ENCODE measurements around the gene FAM174B. TPM values are rescaled to one million over a fixed set of nuclear protein-coding genes. Genes with fewer than 3 reads are reported as not detected.

The FAM174B gene
- total RNA-seq, result 1 to 10 TPM; 1.8 to 3.3 TPM

GRCh38 chr15:92655178-92655995, at the start of gene FAM174B:
Gene FAM174B, minus strand, starts transcription at chr15:92655775.
- Mint-ChIP-seq H3K27ac (no peak within 1 kb of the TSS), H3K27me3 (peaks cover 66% of the 10 kb centered on the region), H3K9me3 (ENCODE audit: low read depth) (no peaks in the 10 kb centered on the region), H3K4me1 (peaks cover 5% of the 10 kb centered on the region), H3K4me3 (no peak within 1 kb of the TSS), H3K36me3 (peaks cover 3% of the 10 kb centered on the region)
- ATAC-seq, result peak; percentile 57
- DNase-seq, result no peak
- CTCF ChIA-PET, result interaction anchor here (1.0 kb wide), 1 partner anchor 134 kb away, joined by 3 read pairs; no protein-coding TSS in a partner anchor

GRCh38 chr15:92696096-92696495, 40.5 kb upstream of the FAM174B start:
- DNase-seq (no peak), ATAC-seq (no peak)
- CTCF ChIA-PET, result no interaction called here
- Mint-ChIP-seq H3K36me3 (no peaks in the 10 kb centered on the region), H3K4me3 (no peak overlapping the region), H3K27ac (no peak overlapping the region), H3K4me1 (no peaks in the 10 kb centered on the region), H3K27me3 (peaks cover 3% of the 10 kb centered on the region), H3K9me3 (ENCODE audit: low read depth) (peaks cover 2% of the 10 kb centered on the region)

GRCh38 chr15:92693691-92694331, 38.2 kb upstream of the FAM174B start:
- Mint-ChIP-seq H3K36me3 (no peaks in the 10 kb centered on the region), H3K4me1 (no peaks in the 10 kb centered on the region), H3K27me3 (peaks cover 3% of the 10 kb centered on the region), H3K4me3 (no peak overlapping the region), H3K27ac (no peak overlapping the region), H3K9me3 (ENCODE audit: low read depth) (no peaks in the 10 kb centered on the region)
- ATAC-seq (no peak), DNase-seq (no peak)
- CTCF ChIA-PET, result no interaction called here

- DNase-seq, result no peak
- H3K27me3 Mint-ChIP-seq, result peaks cover 9% of the 10 kb centered on the region
- no peaks in the 10 kb centered on the region for H3K9me3 Mint-ChIP-seq (ENCODE audit: low read depth)
- H3K27ac Mint-ChIP-seq, result no peak overlapping the region
- H3K36me3 Mint-ChIP-seq, result no peaks in the 10 kb centered on the region
- CTCF ChIA-PET, result interaction anchor here (0.6 kb wide), 1 partner anchor 385 kb away, joined by 4 read pairs; no protein-coding TSS in a partner anchor
- no peak for ATAC-seq
- H3K4me3 Mint-ChIP-seq, result no peak overlapping the region
- H3K4me1 Mint-ChIP-seq, result no peaks in the 10 kb centered on the region
These were observed 34.8 kb upstream of the FAM174B start for GRCh38 chr15:92690395-92690794.

GRCh38 chr15:92687746-92688145, 32.2 kb upstream of the FAM174B start:
- H3K27me3 Mint-ChIP-seq, result peaks cover 6% of the 10 kb centered on the region
- no peaks in the 10 kb centered on the region for H3K4me1 Mint-ChIP-seq
- no peaks in the 10 kb centered on the region for H3K36me3 Mint-ChIP-seq
- CTCF ChIA-PET, result no interaction called here
- H3K27ac Mint-ChIP-seq, result no peak overlapping the region
- DNase-seq (no peak), ATAC-seq (no peak)
- H3K4me3 Mint-ChIP-seq, result no peak overlapping the region
- no peaks in the 10 kb centered on the region for H3K9me3 Mint-ChIP-seq (ENCODE audit: low read depth)

GRCh38 chr15:92687195-92687602, 31.6 kb upstream of the FAM174B start:
- CTCF ChIA-PET, result no interaction called here
- peaks cover 6% of the 10 kb centered on the region for H3K27me3 Mint-ChIP-seq
- H3K4me3 Mint-ChIP-seq, result no peak overlapping the region
- no peak for ATAC-seq
- H3K36me3 Mint-ChIP-seq, result no peaks in the 10 kb centered on the region
- no peak overlapping the region for H3K27ac Mint-ChIP-seq
- H3K9me3 Mint-ChIP-seq (ENCODE audit: low read depth), result no peaks in the 10 kb centered on the region
- H3K4me1 Mint-ChIP-seq, result no peaks in the 10 kb centered on the region
- no peak for DNase-seq

- Mint-ChIP-seq H3K27ac (no peak overlapping the region), H3K36me3 (no peaks in the 10 kb centered on the region), H3K9me3 (ENCODE audit: low read depth) (no peaks in the 10 kb centered on the region), H3K27me3 (peaks cover 6% of the 10 kb centered on the region), H3K4me3 (no peak overlapping the region), H3K4me1 (no peaks in the 10 kb centered on the region)
- ATAC-seq (no peak), DNase-seq (no peak)
- CTCF ChIA-PET, result no interaction called here
These were observed 27.9 kb upstream of the FAM174B start for GRCh38 chr15:92683511-92683834.

- Mint-ChIP-seq H3K27ac (no peak overlapping the region), H3K27me3 (peaks cover 7% of the 10 kb centered on the region), H3K9me3 (ENCODE audit: low read depth) (no peaks in the 10 kb centered on the region), H3K4me3 (no peak overlapping the region), H3K36me3 (no peaks in the 10 kb centered on the region), H3K4me1 (no peaks in the 10 kb centered on the region)
- CTCF ChIA-PET, result no interaction called here
- DNase-seq (no peak), ATAC-seq (no peak)
These were observed 27.4 kb upstream of the FAM174B start for GRCh38 chr15:92682741-92683510.

- Mint-ChIP-seq H3K9me3 (ENCODE audit: low read depth) (no peaks in the 10 kb centered on the region), H3K27me3 (peaks cover 6% of the 10 kb centered on the region), H3K4me1 (no peaks in the 10 kb centered on the region), H3K27ac (no peak overlapping the region), H3K4me3 (no peak overlapping the region), H3K36me3 (no peaks in the 10 kb centered on the region)
- CTCF ChIA-PET, result interaction anchor here (1.7 kb wide), 1 partner anchor 33 kb away, joined by 5 read pairs; no protein-coding TSS in a partner anchor
- no peak for ATAC-seq
- DNase-seq, result no peak
These were observed 25.6 kb upstream of the FAM174B start for GRCh38 chr15:92681141-92681631.

- H3K4me3 Mint-ChIP-seq, result no peak overlapping the region
- CTCF ChIA-PET, result interaction anchor here (1.3 kb wide), 1 partner anchor 20 kb away, joined by 4 read pairs; no protein-coding TSS in a partner anchor
- H3K36me3 Mint-ChIP-seq, result no peaks in the 10 kb centered on the region
- no peaks in the 10 kb centered on the region for H3K4me1 Mint-ChIP-seq
- no peak overlapping the region for H3K27ac Mint-ChIP-seq
- H3K9me3 Mint-ChIP-seq (ENCODE audit: low read depth), result no peaks in the 10 kb centered on the region
- H3K27me3 Mint-ChIP-seq, result peaks cover 6% of the 10 kb centered on the region
- ATAC-seq (no peak), DNase-seq (no peak)
These were observed 22.4 kb upstream of the FAM174B start for GRCh38 chr15:92677999-92678398.

- CTCF ChIA-PET, result interaction anchor here (0.6 kb wide), 1 partner anchor 27 kb away, joined by 3 read pairs; no protein-coding TSS in a partner anchor
- peaks cover 12% of the 10 kb centered on the region for H3K27me3 Mint-ChIP-seq
- no peak overlapping the region for H3K27ac Mint-ChIP-seq
These were observed 21.0 kb upstream of the FAM174B start for GRCh38 chr15:92676561-92676960.

GRCh38 chr15:92675485-92675884, 19.9 kb upstream of the FAM174B start:
- Mint-ChIP-seq H3K36me3 (no peaks in the 10 kb centered on the region), H3K4me3 (no peak overlapping the region), H3K9me3 (ENCODE audit: low read depth) (no peaks in the 10 kb centered on the region), H3K27me3 (peaks cover 18% of the 10 kb centered on the region), H3K4me1 (no peaks in the 10 kb centered on the region), H3K27ac (no peak overlapping the region)
- CTCF ChIA-PET, result no interaction called here
- ATAC-seq (no peak), DNase-seq (no peak)

More at GRCh38 chr15:92676561-92676960, 21.0 kb upstream of the FAM174B start:
- no peak overlapping the region for H3K4me3 Mint-ChIP-seq
- H3K36me3 Mint-ChIP-seq, result no peaks in the 10 kb centered on the region
- H3K9me3 Mint-ChIP-seq (ENCODE audit: low read depth), result no peaks in the 10 kb centered on the region
- ATAC-seq, result no peak
- no peaks in the 10 kb centered on the region for H3K4me1 Mint-ChIP-seq
- no peak for DNase-seq

- Mint-ChIP-seq H3K36me3 (no peaks in the 10 kb centered on the region), H3K27ac (no peak overlapping the region), H3K4me1 (no peaks in the 10 kb centered on the region), H3K27me3 (peaks cover 18% of the 10 kb centered on the region), H3K9me3 (ENCODE audit: low read depth) (no peaks in the 10 kb centered on the region), H3K4me3 (no peak overlapping the region)
- ATAC-seq (no peak), DNase-seq (no peak)
- CTCF ChIA-PET, result no interaction called here
These were observed 18.8 kb upstream of the FAM174B start for GRCh38 chr15:92674347-92674746.

All from activated CD8-positive, alpha-beta memory T cell treated with anti-CD3 and anti-CD28 coated beads, Interleukin-2, amount 10 ng/mL, durations not matched to agents 7 days and 5 days (primary cell).